NOMO-1 (cell line): ENCODE data around the gene C9orf43.
"Not testable (repeated sequence)": the region's sequence is repeated elsewhere in the genome, so short reads cannot be mapped to it uniquely, and the experiment has no call there.

Source experiments
- DNase-seq, 2 experiments: peaks; one replicate each; lab custom pipeline; 2025; ENCODE audit not compliant: unreplicated experiment in 2 of 2; lab: John Stamatoyannopoulos, UW

Gene C9orf43, protein sequence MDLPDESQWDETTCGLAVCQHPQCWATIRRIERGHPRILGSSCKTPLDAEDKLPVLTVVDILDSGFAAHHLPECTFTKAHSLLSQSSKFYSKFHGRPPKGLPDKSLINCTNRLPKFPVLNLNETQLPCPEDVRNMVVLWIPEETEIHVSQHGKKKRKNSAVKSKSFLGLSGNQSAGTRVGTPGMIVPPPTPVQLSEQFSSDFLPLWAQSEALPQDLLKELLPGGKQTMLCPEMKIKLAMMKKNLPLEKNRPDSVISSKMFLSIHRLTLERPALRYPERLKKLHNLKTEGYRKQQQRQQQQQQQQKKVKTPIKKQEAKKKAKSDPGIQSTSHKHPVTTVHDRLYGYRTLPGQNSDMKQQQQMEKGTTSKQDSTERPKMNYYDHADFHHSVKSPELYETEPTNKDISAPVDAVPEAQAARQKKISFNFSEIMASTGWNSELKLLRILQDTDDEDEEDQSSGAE

DNA sequence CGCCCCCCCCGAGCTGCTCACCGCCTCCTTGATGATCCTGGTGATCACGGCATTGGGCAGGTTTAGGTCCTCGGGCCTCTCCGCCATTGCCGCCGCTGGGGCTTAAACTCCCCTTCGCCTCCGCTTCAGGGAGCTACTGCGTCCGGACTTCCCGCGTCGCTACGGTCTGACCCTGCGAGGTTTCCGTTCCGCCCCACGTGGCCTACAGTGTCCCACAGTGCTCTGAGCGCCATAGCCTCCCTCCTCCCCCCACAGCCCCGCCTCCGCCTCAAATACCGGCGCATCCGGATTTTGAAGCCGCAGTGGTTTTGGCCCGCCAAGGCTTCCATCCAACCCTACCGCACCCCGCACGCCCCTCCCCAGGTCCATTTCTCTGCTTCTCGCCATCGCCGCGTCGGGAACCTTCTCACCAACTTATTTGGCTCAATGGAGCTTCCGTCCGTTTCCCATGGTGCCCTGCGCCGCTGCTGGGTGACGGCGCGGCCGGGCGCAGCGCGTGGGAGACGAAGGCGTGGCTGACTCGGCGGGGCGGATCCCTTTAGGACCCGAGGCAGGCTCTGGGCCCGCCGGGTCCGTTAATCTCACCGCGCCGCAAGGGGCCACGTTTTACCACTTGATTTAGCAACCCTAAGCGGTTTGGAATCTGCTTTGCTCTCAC lies at the start of gene C9orf43, which contains the start of gene POLE3:
TSS of gene C9orf43 (plus strand) at position 541 of the 658 bp plus-strand sequence. CDS start 2,747 bp downstream, outside the sequence.
TSS of gene POLE3 (minus strand) at position 469 of the 658 bp plus-strand sequence. CDS start at position 87, 382 bp downstream.
- peak; percentile 97 for DNase-seq

DNA sequence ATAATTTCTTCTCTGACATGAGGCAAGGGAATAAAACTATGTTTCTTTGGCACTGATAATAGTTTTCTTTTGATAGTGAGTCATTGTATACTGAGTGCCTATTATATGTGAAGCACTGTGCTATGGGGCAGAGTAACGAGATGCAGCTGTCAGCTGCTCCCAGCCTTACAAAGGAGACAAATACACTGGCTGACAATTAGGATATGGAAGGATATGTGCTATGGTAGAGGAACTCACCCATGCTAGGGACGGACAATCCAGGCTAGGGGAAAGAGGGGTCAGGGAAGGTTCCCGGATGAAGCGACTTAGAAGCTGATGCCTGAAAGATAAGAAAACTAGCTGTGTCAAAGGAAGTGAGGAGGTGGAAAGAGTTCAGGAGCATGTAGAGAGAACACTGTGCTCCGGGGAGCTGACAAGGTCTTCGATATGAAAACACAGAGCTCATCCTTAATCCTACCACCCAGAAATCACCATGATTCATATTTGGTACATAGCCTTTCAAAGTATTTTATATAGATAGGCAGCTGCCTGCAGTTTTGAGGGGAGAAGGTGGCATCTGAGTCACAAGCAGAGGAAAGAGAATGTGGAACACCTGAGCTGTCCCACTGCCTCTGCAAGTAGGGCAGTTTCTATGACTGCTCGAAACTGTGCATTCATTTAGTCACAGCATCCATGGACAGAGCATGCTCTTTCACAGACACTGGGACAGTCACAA lies 49.1 kb upstream of the C9orf43 start:
- DNase-seq = no peak

DNA sequence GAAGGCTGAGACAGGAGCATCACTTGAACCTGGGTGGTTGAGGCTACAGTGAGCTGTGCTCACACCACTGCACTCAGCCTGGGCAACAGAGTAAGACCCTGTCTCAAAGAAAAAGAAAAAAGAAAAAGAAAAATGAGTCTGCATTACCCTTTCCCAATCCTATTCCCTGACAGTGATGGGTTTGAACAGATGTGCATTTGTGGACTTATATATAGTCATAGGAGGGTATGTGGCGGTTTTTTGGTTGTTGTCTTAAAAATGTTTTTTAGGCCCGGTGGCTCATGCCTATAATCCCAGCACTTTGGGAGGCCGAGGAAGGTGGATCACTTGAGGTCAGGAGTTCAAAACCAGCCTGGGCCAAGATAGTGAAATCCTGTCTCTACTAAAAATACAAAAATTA lies 47.2 kb upstream of the C9orf43 start:
- no peak for DNase-seq

DNA sequence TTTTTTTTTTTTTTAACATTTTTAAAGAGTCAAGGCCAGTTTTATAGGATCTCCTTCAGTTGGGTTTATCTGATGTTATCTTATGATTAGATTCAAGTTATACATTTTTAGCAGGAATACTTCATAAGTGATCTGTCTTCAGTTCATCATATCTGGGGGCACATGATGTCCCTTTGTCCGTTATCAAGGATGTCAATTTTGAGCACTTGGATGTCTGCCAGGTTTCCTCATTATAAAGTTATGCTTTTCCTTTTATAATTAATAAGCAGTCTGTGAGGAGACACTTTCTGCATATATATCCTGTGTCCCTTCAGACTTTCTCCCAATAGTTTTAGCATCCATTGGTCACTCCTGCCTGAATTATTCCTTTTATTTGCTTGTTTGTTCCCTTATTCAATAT lies 45.6 kb upstream of the C9orf43 start:
- no peak for DNase-seq

DNA sequence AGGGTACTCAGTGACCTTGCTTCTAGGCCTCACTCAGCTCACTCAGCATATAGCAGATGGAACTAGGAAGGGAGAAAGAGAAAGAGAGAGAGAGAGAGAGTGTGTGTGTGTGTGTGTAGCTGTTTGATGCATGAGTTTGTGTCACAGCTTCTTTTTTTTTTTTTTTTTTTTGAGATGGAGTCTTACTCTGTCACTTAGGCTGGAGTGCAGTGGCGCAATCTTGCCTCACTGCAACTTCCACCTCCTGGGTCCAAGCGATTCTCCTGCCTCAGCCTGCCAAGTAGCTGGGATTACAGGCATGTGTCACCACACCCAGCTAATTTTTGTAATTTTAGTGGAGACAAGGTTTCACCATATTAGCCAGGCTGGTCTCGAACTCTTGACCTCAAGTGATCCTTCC lies 44.9 kb upstream of the C9orf43 start:
- peak; percentile 13 to 30 for DNase-seq

DNA sequence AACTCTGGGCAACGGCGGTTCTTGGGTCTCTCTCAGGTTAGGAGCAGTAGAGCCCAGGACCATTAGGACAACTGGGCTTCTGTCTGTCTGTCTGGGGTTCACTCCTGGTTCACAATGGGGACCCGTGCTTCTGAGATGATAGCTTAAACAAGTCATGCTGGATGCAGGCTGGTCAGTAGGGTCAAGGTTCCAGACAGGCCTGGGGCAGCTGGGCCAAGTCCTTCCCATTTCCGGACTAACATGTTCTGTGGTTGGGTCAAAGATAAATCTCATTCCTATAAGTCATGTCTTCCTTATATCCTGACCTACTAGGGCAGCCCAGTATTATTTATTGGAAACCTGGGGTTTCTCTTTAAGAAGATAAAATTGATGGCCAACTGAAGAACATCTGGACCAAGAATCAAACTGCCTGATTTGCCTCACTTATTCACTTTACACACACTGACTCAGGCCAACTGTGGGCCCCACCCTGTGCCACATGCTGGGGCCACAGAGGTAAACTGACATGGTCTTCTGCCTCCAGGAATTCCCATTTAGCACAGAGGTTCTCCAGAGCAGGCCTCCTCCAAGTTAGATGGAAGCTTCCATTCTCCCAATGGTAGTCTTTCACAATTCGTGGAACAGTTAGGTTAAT lies 42.1 kb upstream of the C9orf43 start:
- no peak for DNase-seq

DNA sequence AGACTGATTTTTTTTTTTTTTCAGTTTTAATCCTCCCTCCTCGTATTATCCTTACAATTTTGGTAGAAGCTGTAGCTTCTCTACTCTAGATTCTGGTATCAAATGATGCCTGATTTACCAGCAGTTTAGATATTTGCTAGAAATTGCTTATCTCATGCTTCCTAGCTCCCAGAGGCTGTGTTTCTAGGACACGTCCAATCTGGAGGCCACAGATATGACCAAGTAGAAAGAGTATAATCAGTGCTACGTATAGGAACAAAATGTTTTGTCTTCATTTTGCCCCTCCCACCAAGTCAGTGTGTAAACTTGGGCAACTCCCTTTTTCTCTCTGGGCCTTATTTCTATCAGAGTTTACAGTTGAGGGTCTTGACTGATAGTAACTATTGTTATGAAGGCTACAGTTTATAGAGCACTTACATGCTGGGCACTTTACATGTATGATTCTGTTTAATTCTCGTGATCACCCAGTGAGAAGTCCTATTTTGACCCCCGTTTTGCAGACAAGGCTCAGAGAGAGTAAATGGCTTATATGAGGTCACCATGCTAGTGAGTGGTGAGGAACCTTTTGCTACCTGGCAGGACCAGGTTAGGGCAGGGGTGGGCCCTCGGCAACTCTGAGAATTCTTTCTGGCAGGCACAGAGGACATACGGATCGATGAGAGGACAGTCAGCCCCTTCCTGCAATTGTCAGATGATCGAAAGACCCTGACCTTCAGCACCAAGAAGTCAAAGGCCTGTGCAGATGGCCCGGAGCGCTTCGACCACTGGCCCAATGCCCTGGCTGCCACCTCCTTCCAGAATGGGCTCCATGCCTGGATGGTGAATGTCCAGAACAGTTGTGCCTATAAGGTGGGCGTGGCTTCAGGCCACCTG lies 41.3 kb upstream of the C9orf43 start:
- no peak for DNase-seq

DNA sequence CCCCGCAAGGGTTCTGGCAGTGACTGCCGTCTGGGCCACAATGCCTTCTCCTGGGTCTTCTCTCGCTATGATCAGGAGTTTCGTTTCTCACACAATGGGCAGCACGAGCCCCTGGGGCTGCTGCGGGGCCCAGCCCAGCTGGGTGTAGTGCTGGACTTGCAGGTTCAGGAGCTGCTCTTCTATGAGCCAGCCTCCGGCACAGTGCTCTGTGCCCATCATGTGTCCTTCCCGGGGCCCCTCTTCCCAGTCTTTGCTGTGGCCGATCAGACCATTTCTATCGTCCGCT lies 40.7 kb upstream of the C9orf43 start:
- no peak for DNase-seq

DNA sequence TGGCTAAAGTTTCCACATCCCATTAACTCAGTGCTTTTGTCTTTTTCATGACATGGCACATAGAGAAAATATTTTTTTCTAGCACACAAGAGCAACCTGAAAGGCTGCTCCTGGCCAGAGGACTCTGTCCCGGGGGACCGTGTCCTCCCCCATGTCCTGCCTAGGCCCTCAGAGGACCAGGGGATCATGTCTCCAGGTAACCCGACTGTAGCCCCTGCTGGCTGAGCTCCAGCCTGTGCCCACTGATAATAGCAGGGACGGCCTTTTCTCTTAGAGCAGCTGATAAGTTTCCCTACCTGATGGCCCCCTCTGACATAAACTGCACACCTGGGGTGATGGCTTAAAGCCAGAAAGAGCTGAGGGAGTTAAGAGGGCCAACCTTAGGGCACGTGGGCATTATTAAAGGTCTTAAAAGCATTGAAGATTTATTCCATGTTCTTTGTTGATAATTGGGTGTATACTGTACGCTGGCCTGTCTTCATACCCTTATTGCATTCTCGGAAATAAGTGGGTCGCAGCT lies 39.7 kb upstream of the C9orf43 start:
- no peak for DNase-seq

DNA sequence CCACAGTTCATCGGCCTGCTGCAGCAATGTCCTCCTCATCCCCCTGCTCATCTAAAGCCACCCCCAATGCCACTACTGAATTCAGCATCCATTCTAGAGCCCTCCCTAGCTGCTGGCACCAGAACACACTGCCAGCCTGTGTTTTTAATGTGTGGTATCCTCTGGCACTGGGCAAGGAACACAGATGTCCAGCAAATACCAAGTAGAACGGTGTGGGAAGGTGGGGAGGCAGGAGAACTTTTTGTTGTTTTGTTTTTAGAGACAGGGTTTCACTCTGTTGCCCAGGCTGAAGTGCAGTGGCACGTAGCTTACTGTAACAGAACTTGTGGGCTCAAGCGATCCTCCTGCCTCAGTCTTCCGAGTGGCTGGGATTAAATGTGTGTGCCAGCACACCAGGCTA lies 38.5 kb upstream of the C9orf43 start:
- no peak for DNase-seq

DNA sequence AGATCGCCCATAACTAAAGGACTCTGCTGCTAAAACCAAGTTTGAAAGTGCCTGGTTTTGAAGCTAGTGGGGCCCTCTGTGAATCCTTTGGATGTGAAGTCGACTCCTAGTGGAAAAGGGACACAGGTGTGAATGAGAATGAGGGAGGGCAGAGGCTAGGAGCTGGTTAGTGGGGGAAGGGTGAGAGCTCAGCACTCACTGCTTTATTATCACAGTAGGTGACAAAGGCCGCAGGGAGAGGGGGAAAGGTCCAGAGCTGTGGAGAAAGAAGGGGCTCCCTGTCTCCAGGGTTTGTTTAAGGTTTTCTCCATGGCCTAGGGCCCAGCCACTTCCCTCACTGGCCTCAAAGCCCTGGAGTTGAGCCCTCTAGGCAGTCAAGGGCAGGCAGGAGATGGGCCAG lies 37.3 kb upstream of the C9orf43 start:
- no peak for DNase-seq

DNA sequence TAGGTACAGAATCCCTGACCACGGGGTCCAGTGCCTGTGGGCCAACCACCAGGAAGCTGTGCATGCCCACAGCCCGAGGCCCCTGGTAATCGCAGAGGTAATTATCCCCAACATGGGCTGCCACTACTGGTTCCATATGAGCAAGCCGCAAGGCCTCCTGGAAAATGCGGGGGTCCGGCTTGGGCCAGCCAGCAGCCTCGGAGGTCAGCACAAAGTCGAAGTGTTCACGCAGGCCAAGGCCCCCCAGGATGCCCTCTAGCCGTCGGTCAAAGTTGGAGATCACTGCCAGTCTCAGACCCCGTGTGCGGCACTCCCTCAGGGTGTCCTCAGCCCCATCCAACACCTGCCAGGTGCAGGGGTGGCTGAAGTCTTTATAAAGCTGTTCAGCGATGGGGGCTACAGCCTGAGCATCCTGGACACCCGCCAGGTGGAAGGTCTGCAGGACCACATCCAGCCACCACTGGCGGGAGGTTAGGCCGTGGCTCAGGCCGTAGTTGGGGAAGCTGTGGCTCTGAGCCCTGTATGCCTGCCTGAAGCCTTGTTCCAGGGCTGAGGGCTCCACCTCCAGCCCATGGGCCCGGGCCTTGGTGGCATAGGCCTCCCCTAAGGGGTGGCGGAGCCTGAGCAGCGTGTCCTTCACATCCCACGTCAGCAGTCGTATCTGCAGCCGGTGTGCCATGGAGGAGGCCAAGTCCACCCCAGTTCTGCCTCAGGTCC lies 36.7 kb upstream of the C9orf43 start:
- DNase-seq = no peak

DNA sequence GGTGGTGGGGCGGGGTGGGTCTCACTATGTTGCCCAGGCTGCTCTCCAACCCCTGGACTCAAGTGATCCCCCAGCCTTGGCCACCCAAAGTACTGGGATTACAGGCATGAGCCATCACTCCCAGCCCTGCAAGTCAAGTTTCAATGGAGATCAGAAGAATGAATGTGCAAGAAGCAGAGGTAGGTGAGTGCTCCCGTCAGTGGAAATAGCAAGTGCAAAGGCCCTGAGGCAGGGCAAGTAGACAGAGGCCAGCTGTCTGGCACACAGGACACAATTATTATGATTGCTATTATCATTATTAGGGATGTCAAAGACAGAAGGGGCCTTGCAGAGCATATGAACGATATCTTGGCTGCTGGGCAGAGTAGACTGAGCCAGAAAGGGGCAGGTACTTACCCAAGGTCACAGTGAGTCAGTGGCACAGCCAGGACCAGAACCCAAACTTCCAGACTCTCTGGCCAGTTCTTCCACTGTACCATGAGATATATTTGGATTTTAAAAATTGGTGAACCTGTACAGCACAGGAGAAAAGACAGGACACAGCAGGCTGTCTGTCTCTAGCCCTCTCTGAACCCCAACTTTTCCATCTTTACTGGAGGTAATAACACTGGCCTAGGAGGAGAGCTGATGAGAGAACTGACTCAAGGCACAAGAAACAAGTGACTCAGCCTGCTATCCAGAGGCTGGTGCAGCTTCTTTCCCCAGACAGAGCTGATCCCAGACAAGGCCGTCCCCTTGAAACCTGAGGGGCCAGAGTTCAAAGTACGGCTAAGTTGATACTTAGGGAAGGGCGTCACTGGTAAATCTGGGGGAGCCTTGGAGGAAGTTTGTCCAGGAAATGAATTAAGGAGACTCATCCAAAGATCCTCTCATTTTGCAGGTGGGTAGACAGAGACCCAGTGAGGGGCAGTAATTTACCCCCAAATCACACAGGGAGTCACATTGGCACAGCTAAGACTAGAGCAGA lies 35.2 kb upstream of the C9orf43 start:
- no peak for DNase-seq

DNA sequence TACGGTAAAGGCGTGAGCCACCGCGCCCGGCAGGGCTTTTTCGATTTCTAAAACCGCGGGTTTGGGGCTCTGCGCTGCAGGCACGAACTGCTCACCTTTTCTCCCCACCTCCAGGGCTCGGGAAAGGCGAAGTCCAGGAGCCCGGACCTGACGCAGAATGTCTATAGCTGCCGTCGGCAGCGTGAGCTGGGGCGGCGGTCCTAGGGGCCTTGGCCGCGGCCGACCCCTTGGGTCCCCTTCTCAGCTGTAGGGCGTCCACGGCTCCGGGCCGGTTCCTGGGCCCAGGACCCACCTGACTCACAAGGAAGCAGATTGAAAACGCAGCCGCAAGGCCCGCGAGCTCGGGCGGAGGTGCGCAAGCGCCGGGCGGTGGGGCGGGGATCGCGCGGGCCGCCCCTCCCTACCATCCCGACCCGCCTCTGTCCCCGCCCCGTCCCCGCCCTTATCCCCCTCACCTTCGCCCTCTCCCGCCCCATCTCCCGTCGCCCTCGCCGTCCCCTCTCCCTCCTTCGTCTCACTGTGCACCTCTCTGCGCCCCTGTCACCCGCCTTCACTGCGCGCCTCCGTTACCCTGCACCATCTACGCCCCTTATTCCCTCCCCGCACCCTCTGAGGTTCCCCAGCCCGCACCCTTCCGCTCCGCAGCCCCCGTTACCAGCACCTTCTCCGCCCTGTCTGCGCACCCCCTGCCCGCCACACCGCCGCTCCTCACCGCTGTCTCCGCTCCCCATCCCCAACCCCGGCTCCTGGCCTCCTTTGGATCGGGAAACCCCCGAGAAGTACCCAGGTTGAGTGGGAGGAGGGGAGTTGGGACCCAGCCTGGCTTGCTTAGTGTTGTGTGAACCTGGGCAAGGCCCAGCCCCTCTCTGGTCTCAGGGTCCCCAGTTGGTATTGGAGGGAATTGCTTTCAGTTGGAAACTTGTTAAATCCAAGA lies 33.6 kb upstream of the C9orf43 start, which contains the start of gene HDHD3:
TSS of gene HDHD3 (minus strand) at position 353 of the 934 bp plus-strand sequence. CDS start 2,632 bp downstream, outside the sequence.
- DNase-seq = peak; percentile 59 to 75

DNA sequence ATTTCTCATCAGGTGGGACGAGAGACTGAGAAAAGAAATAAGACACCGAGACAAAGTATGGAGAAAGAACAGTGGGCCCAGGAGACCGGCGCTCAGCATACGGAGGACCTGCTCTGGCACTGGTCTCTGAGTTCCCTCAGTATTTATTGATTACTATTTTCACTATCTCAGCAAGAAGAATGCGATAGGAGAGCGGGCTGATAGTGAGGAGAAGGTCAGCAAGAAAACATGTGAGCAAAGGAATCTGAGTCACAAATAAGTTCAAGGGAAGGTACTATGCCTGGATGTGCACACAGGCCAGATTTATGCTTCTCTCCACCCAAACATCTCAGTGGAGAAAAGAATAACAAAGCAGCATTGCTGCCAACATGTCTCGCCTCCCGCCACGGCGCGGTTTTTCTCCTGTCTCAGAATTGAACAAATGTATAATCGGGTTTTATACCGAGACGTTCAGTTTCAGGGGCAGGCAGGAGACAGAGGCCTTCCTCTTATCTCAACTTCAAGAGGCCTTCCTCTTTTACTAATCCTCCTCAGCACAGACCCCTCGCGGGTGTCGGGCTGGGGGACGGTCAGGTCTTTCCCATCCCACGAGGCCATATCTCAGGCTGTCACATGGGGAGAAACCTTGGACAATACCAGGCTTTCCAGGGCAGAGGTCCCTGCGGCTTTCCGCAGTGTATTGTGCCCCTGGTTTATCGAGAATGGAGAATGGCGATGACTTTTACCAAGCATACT lies 31.3 kb upstream of the C9orf43 start:
- not testable (repeated sequence) for DNase-seq

DNA sequence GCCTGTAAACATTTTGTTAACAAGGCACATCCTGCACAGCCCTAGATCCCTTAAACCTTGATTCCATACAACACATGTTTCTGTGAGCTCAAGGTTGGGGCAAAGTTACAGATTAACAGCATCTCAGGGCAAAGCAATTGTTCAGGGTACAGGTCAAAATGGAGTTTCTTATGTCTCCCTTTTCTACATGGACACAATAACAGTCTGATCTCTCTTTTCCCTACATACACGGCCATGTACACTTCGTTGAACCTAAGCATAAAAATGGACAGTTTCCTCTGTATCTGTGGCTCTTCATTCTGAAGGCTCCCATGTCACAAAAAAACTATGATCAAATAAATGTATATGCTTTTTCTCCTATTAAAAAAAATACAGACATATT lies 30.7 kb upstream of the C9orf43 start:
- not testable (repeated sequence) for DNase-seq
